ENCODE measurements around the gene MLST8.

Gene MLST8

DNA sequence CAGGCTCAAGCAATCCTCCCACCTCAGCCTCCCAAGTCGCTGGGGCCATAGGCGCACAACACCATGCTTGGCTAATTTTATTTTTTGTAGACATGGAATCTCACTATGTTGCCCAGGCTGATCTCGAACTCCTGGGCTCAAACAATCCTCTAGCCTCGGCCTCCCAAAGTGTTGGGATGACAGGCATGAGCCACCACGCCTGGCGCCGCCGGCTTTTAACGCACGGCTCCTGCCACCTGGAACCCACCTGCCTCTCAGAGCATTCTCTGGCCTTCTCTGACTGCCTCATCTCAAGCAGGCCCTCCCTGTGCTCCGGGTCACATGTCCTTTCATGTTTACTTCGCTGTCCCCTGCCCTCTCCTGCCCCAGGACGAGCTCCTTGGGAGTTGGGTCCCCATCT, 19.2 kb upstream of the MLST8 start:
- Histone ChIP-seq H3K36me3 (ENCODE audit: control insufficient read depth, insufficient read depth, low read length) (no peaks in the 10 kb centered on the region), H3K4me1 (ENCODE audit: control insufficient read depth, insufficient read depth, low read length) (no peaks in the 10 kb centered on the region), H3K4me3 (ENCODE audit: low read length) (no peak overlapping the region), H3K27me3 (ENCODE audit: control insufficient read depth, insufficient read depth, low read length) (no peaks in the 10 kb centered on the region), H3K9me3 (ENCODE audit: control insufficient read depth, low read length) (no peaks in the 10 kb centered on the region), H3K9ac (ENCODE audit: low read length) (no peak overlapping the region)

DNA sequence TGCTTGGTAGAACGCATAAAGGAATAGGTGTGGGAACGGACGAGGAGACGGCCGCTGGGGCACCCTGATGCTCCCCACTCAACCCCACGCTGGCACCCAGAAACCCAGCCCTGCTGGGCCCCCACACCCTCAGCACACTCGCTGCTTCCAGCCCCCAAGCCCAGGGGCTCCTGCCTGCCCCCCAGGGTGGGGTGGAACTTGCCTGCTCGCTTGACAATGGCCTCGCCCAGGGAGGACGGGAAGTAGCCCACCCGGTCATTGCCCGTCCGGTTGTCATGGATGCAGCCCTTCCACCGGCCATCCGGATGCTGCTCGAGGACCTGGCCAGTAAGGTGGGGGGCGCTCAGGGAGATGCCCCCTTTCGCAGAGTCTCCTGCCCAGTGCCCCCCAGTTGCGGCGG, 18.7 kb upstream of the MLST8 start:
- Histone ChIP-seq H3K4me1 (ENCODE audit: control insufficient read depth, insufficient read depth, low read length) (no peaks in the 10 kb centered on the region), H3K4me3 (ENCODE audit: low read length) (no peak overlapping the region), H3K9ac (ENCODE audit: low read length) (no peak overlapping the region), H3K27me3 (ENCODE audit: control insufficient read depth, insufficient read depth, low read length) (no peaks in the 10 kb centered on the region), H3K9me3 (ENCODE audit: control insufficient read depth, low read length) (no peaks in the 10 kb centered on the region), H3K36me3 (ENCODE audit: control insufficient read depth, insufficient read depth, low read length) (no peaks in the 10 kb centered on the region)

DNA sequence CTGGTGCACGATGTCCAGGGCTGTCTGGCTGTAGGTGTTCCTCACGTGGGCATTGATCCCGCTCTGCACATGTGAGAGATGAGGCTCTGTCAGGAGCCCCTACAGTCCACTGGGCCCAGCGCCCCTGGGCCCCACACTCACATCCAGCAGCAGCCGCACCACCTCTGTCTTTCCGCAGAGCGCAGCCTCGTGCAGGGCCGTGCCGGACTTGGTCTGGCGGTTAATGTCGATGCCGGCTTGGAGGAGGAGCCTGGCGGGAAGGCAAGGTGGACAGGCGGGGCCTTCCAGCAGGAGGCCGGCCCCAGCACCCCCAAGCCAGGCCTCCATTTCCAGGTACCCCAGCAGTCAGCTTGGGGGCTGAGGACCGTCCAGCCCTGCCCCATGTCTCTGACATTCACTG, 18.0 kb upstream of the MLST8 start:
- Histone ChIP-seq H3K36me3 (ENCODE audit: control insufficient read depth, insufficient read depth, low read length) (no peaks in the 10 kb centered on the region), H3K9me3 (ENCODE audit: control insufficient read depth, low read length) (no peaks in the 10 kb centered on the region), H3K27me3 (ENCODE audit: control insufficient read depth, insufficient read depth, low read length) (no peaks in the 10 kb centered on the region), H3K4me3 (ENCODE audit: low read length) (no peak overlapping the region), H3K4me1 (ENCODE audit: control insufficient read depth, insufficient read depth, low read length) (no peaks in the 10 kb centered on the region), H3K9ac (ENCODE audit: low read length) (no peak overlapping the region)

DNA sequence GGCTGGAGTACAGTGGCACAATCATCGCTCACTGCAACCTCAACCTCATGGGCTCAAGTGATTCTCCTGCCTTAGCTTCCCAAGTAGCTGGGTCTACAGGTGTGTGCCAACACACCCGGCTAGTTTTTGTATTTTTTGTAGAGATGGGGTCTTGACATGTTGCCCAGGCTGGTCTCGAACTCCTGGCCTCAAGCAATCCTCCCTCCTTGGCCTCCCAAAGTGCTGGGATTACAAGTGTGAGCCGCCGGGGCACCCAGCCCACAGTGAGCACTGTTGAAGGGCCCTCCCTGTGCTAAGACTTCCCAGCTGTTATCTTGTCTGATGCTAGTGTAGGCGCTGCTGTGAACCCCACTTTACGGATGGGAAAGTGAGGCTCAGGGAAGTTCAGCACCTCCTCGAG, 16.9 kb upstream of the MLST8 start:
- Histone ChIP-seq H3K36me3 (ENCODE audit: control insufficient read depth, insufficient read depth, low read length) (no peaks in the 10 kb centered on the region), H3K4me3 (ENCODE audit: low read length) (no peak overlapping the region), H3K4me1 (ENCODE audit: control insufficient read depth, insufficient read depth, low read length) (no peaks in the 10 kb centered on the region), H3K9ac (ENCODE audit: low read length) (no peak overlapping the region), H3K9me3 (ENCODE audit: control insufficient read depth, low read length) (no peaks in the 10 kb centered on the region), H3K27me3 (ENCODE audit: control insufficient read depth, insufficient read depth, low read length) (no peaks in the 10 kb centered on the region)

DNA sequence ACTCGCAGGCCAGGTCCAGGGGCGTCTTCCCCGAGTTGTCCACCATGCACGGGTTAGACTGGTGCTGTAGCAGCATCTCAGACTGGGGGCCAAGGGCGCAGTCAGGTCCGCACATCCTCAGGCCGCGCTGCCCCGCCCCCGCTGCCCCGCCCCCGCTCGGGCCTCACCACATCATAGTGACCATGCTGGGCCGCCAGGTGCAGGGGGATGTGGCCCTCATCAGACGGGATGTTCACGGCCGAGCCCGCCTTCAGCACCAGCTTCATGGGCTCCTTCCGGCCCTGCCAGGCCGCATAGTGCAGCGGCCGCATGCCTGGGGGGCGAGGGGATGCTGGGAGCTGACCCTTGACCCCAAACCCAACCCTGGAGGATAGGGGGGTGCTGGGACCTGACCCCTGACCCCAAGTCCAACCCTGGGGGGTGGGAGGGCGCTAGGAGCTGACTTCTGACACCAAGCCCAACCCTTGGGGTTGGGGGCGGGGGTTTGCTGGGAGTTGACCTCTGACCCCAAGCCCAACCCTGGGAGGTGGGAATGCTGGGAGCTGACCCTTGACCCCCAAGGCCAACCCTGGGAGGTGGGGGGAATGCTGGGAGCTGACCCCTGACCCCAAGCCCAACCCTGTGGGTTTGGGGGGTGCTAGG, 15.9 kb upstream of the MLST8 start:
- Histone ChIP-seq H3K36me3 (ENCODE audit: control insufficient read depth, insufficient read depth, low read length) (no peaks in the 10 kb centered on the region), H3K4me1 (ENCODE audit: control insufficient read depth, insufficient read depth, low read length) (no peaks in the 10 kb centered on the region), H3K4me3 (ENCODE audit: low read length) (no peak overlapping the region), H3K9ac (ENCODE audit: low read length) (no peak overlapping the region), H3K9me3 (ENCODE audit: control insufficient read depth, low read length) (no peaks in the 10 kb centered on the region), H3K27me3 (ENCODE audit: control insufficient read depth, insufficient read depth, low read length) (peaks cover 5% of the 10 kb centered on the region)

DNA sequence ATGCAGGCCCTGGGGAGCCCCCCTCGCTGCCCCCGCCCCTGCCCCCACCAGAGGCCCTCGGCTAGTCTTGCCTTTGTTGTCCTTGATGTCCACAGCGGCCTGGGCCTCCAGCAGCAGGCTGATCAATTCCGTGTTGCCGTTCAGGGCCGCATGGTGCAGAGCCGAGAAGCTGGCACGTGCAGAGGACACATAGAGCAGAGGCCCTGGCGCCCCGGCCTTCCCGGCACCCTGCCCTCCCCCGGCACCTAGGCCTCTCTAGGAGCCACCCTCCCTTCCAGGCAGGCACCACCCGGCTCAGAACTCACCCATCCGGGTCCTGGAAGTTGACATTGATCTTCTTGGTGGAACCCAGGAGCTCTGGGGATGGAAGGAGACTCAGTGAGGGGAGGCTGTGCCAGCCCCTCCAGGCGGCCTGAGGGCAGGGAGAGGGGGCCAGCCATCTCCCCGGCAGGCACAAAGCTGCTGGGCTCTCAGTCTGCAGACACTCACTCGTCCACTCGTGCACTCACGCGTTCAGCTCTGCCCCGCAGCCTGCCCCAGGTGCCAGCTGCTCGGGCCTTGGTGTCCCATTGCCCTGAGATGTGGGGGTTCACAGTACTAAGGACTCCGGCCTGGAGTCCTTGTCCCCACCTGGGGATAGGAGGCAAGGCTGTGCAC, 15.1 kb upstream of the MLST8 start:
- no peaks in the 10 kb centered on the region for H3K36me3 ChIP-seq (ENCODE audit: control insufficient read depth, insufficient read depth, low read length)
- H3K9me3 ChIP-seq (ENCODE audit: control insufficient read depth, low read length) = no peaks in the 10 kb centered on the region
- H3K4me1 ChIP-seq (ENCODE audit: control insufficient read depth, insufficient read depth, low read length) = peaks cover 3% of the 10 kb centered on the region
- no peak overlapping the region for H3K4me3 ChIP-seq (ENCODE audit: low read length)
- H3K27me3 ChIP-seq (ENCODE audit: control insufficient read depth, insufficient read depth, low read length) = peaks cover 13% of the 10 kb centered on the region
- no peak overlapping the region for H3K9ac ChIP-seq (ENCODE audit: low read length)

DNA sequence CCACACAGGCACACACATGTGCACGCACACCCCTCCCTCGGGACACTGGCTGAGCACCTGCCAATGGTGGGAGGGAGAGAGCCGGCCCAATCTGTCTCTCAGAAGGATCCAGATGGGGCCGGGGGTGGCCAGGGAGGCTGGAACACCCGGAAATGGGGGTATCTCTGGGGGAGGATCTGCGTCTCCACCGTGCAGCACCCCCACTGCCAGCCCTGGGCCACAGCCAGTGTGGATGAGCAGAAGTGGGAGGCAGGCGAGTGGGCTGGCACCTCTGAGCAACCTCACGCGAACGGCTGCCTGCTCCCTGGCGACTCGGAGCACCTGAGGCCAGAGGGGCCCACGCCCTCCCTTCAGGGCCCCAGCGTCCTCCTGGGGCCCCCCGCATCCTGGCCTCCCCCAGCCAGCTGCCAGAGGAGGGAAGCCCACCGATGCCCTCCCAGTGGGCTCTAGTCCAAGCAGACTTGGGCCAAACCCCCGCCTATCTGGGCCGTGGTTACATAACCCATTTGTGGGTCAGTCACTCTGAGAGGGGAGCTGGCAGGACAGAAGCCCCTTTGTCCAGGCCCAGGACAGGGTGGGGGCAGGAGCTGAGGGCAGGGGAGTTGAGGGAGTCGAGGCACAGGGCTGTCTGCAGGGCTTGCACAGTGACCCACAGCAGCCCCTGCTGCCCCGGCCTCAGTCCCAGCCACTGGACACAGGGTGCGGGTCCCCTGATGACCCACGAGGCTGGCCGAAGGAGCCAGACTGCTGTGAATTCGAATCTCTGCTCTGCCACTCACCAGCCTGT, 14.4 kb upstream of the MLST8 start:
- H3K9ac ChIP-seq (ENCODE audit: low read length) = no peak overlapping the region
- H3K9me3 ChIP-seq (ENCODE audit: control insufficient read depth, low read length) = no peaks in the 10 kb centered on the region
- H3K4me3 ChIP-seq (ENCODE audit: low read length) = no peak overlapping the region
- H3K27me3 ChIP-seq (ENCODE audit: control insufficient read depth, insufficient read depth, low read length) = peaks cover 20% of the 10 kb centered on the region
- no peaks in the 10 kb centered on the region for H3K36me3 ChIP-seq (ENCODE audit: control insufficient read depth, insufficient read depth, low read length)
- peaks cover 10% of the 10 kb centered on the region for H3K4me1 ChIP-seq (ENCODE audit: control insufficient read depth, insufficient read depth, low read length)

DNA sequence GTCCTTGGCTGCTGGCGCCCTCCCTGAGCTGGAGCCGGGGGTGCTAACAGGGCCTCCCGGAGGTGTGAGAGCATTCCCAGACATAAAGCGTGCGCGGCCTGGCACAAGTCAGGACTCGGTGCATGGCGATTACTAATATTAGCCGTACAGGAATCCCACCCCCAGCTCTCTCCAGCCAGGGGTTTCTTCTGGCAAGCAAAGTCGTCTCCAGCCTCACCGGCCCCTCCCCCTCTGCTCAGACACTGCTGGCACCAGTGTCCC, 13.9 kb upstream of the MLST8 start:
- H3K27me3 ChIP-seq (ENCODE audit: control insufficient read depth, insufficient read depth, low read length) = peaks cover 23% of the 10 kb centered on the region
- H3K36me3 ChIP-seq (ENCODE audit: control insufficient read depth, insufficient read depth, low read length) = no peaks in the 10 kb centered on the region
- no peaks in the 10 kb centered on the region for H3K9me3 ChIP-seq (ENCODE audit: control insufficient read depth, low read length)
- H3K9ac ChIP-seq (ENCODE audit: low read length) = no peak overlapping the region
- no peak overlapping the region for H3K4me3 ChIP-seq (ENCODE audit: low read length)
- H3K4me1 ChIP-seq (ENCODE audit: control insufficient read depth, insufficient read depth, low read length) = peaks cover 11% of the 10 kb centered on the region

DNA sequence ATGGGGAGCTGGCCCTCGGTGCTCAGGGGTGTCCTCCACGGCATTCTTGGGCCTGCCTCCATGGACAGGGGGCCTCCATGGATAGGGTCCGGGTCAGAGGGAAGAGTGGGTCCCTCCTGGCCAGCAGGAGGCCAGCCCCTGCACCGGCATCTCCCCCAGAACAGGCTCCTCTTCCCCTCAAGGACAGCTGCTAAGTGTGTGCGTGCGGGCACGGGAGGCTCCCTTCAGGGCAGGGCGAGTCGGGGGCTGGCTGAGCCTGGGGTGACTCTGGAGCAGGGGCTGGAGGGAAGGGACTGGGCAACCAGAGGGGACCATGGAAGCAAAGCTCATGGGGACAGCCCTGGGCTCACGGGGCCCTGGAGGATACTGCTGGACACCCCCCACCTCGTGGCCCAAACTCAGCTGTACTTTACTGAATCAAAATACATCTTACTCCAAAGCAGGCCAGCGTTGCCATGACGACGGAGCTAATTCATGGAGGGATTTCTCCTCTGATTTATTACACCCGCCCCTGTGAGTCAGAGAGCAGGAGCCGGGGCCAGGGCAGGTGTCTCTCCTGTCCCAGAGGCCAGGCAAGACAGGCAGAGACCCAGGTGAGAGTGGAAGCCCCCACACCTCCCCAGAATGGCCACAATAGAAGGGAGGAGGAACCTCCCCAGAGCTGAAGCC, 11.0 kb upstream of the MLST8 start:
- H3K36me3 ChIP-seq (ENCODE audit: control insufficient read depth, insufficient read depth, low read length) = no peaks in the 10 kb centered on the region
- no peak overlapping the region for H3K9ac ChIP-seq (ENCODE audit: low read length)
- H3K4me3 ChIP-seq (ENCODE audit: low read length) = no peak overlapping the region

DNA sequence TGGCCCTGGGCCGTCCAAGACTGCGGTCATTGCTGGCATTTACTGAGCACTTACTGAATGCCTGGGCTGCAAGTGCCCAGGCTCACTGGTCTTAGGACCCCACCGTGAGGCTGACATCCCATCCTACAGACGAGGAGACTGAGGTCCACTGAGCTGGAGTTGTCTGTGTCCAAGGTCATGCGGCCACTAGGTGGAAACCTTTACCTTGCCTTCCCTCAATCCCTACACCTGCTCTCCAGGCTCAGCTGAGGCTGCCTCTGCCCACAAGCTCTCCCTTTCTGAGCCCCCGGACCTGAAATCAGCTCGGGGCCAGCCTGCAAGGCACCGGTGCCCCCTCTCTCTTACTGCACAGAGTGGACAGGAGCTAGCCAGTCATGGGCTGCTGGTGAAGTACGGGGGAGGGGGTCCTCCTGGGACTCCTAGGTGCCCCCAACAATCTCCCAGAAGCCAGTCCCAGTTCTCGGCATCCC, 10.4 kb upstream of the MLST8 start:
- Histone ChIP-seq H3K36me3 (ENCODE audit: control insufficient read depth, insufficient read depth, low read length) (no peaks in the 10 kb centered on the region), H3K9me3 (ENCODE audit: control insufficient read depth, low read length) (no peaks in the 10 kb centered on the region), H3K9ac (ENCODE audit: low read length) (no peak overlapping the region), H3K4me1 (ENCODE audit: control insufficient read depth, insufficient read depth, low read length) (peaks cover 11% of the 10 kb centered on the region), H3K4me3 (ENCODE audit: low read length) (no peak overlapping the region), H3K27me3 (ENCODE audit: control insufficient read depth, insufficient read depth, low read length) (peaks cover 43% of the 10 kb centered on the region)

More for the DNA sequence above, 11.0 kb upstream of the MLST8 start:
- Histone ChIP-seq H3K27me3 (ENCODE audit: control insufficient read depth, insufficient read depth, low read length) (peaks cover 43% of the 10 kb centered on the region), H3K4me1 (ENCODE audit: control insufficient read depth, insufficient read depth, low read length) (peaks cover 11% of the 10 kb centered on the region), H3K9me3 (ENCODE audit: control insufficient read depth, low read length) (no peaks in the 10 kb centered on the region)

DNA sequence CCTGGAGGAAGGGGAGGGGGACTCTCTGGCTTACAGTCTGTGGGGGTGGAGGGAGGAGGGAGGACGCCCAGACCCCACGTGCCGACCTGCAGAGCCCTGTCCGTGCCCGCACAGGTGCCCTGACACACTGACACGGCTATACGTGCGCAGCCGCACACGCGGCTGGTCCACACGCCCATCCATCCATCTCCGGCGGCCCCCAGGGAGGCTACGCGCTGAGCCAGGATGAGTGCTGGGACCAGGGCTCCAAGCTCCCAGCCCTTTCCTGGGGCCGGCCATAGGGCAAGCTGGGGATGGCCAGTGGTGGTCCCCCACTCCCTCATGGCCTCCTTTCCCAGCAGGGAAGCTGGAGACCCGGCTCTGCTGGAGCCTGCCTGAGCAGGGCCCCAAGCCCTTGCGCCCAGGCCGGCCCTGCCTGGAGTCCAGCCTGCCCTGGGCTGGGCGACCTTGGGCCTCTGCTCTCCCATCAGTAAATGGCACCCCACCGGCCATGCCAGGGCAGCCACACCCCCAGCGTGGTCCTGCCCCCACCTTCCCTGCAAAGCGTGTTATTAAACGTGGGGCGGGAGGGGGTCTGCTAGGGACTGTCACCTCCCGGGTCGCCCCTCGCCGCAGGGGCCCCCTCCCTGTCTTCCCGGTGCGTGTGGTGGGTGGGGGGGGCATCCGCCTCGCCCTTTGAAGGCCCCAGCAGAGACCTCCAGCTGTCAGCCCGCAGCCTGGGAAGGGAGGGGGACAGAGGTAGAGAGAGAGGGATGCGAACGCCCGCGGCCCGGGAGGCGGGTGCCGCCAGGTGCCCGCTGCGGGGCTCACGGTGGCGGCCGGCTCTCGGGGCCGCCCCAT, 9.7 kb upstream of the MLST8 start:
- no peak overlapping the region for H3K4me3 ChIP-seq (ENCODE audit: low read length)
- no peaks in the 10 kb centered on the region for H3K36me3 ChIP-seq (ENCODE audit: control insufficient read depth, insufficient read depth, low read length)
- H3K27me3 ChIP-seq (ENCODE audit: control insufficient read depth, insufficient read depth, low read length) = peaks cover 43% of the 10 kb centered on the region
- no peaks in the 10 kb centered on the region for H3K9me3 ChIP-seq (ENCODE audit: control insufficient read depth, low read length)
- no peak overlapping the region for H3K9ac ChIP-seq (ENCODE audit: low read length)
- peaks cover 11% of the 10 kb centered on the region for H3K4me1 ChIP-seq (ENCODE audit: control insufficient read depth, insufficient read depth, low read length)
